Natural killer cell (primary cell): ENCODE data around the gene SLC9A4. TPM values are rescaled to one million over a fixed set of nuclear protein-coding genes. Genes with fewer than 3 reads are reported as not detected.

Source experiments
- ATAC-seq, 3 donors: fragments of 150-1000 bp in 2 of 3; fragments of 200-7000 bp in 1 of 3; cut with Tn5 transposase; 1 replicate in 1 of 3; 2 replicates in 2 of 3; pipeline ENCODE4 v1.10.0; 2021; ENCODE audit warnings: mild to moderate bottlenecking in 2 of 3, moderate library complexity in 2 of 3
- DNase-seq, 2 donors: peaks; one replicate each; pipeline versions ENCODE4 v3.0.0 to v3.0.0-alpha.2; 2013 to 2021; ENCODE audit warnings: mixed read lengths in 1 of 2
- H3K27ac ChIP-seq: one replicate; pipeline ENCODE4 v1.5.1; 2013; ENCODE audit warnings: mild to moderate bottlenecking, low read length
- H3K27me3 ChIP-seq: one replicate; pipeline ENCODE4 v1.6.1; 2013; ENCODE audit warnings: low read length; ENCODE audit not compliant: control insufficient read depth, insufficient read depth
- H3K36me3 ChIP-seq: one replicate; pipeline ENCODE4 v1.6.1; 2013; ENCODE audit warnings: low read length; ENCODE audit not compliant: control insufficient read depth, insufficient read depth
- H3K4me1 ChIP-seq: one replicate; pipeline ENCODE4 v1.6.1; 2013; ENCODE audit warnings: low read length; ENCODE audit not compliant: control insufficient read depth, insufficient read depth
- H3K4me3 ChIP-seq: one replicate; pipeline ENCODE4 v1.5.1; 2013; ENCODE audit warnings: low read length
- H3K9me3 ChIP-seq: one replicate; pipeline ENCODE4 v1.6.1; 2013; ENCODE audit warnings: low read length; ENCODE audit not compliant: control insufficient read depth, insufficient read depth
- H3K27ac Mint-ChIP-seq, 2 donors: one replicate each; pipeline ENCODE4 v1.8.0; 2022; ENCODE audit warnings: mild to moderate bottlenecking in 2 of 2, mixed read lengths in 2 of 2, moderate library complexity in 1 of 2
- H3K27me3 Mint-ChIP-seq, 2 donors: one replicate each; pipeline ENCODE4 v1.8.0; 2022; ENCODE audit warnings: low read depth in 2 of 2, mixed read lengths in 2 of 2
- H3K36me3 Mint-ChIP-seq: one replicate; pipeline ENCODE4 v1.8.0; 2022; ENCODE audit warnings: mixed read lengths
- H3K4me1 Mint-ChIP-seq, 2 donors: one replicate each; pipeline ENCODE4 v1.8.0; 2022; ENCODE audit warnings: mixed read lengths in 2 of 2
- H3K4me3 Mint-ChIP-seq: one replicate; pipeline ENCODE4 v1.8.0; 2022; ENCODE audit warnings: mild to moderate bottlenecking, moderate library complexity, mixed read lengths
- H3K9me3 Mint-ChIP-seq, 2 donors: one replicate each; pipeline ENCODE4 v1.8.0; 2022; ENCODE audit warnings: mixed read lengths in 2 of 2
- CTCF ChIP-seq: fragments of 200-600 bp; IDR thresholded peaks from one replicate; pipeline ENCODE4 v1.8.0; 2022; ENCODE audit warnings: antibody characterized with exemption
- WGBS: methylation state at CpG from one replicate; pipeline ENCODE4 v1.1.7; 2013; ENCODE audit warnings: missing lambda C conversion rate; ENCODE audit not compliant: insufficient coverage; 5-methylcytosine and 5-hydroxymethylcytosine counted together
- intact Hi-C: fragments of 100-400 bp; cut with micrococcal nuclease; formaldehyde crosslinking; loops from one replicate; pipeline ENCODE4 v1.14.2; 2022
- total RNA-seq, 4 donors: library from RNA; stranded (reverse); fragments of 120-200 nt in 1 of 4; gene quantifications; one replicate each; pipeline versions ENCODE4 v1.2.3 to v1.2.4, GENCODE V29; 2013 to 2022

Gene SLC9A4
- total RNA-seq, 3 donors from 2014 or later (not counting 1 experiment from before 2014, with no cell fraction given) = 0.19 to 0.38 TPM; not detected in 1

DNA sequence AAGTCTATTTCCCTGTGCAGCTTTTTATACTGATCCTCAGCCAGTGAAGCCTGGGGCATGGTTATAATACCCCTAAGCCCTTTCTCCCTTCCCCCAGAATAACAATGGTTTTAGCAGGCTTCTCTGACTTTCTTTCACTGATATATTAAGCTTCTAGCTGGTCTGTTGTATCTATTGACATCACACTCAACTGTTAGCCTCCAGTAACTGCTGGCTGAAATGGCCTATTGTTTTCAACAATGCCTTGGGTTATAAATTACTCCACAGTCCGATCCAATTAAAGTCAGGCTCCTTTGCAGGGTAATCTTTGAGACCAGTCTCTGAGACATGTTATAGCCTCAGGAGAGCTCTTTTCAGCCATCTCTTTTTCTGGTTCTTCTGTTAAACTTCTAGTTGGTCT is 2.9 kb upstream of the SLC9A4 start:
- Histone ChIP-seq H3K4me3 (no peak overlapping the region), H3K36me3 (no peaks in the 10 kb centered on the region), H3K27ac (no peak overlapping the region), H3K27me3 (peaks cover 4% of the 10 kb centered on the region), H3K4me1 (no peaks in the 10 kb centered on the region), H3K9me3 (peaks cover 3% of the 10 kb centered on the region)
- Mint-ChIP-seq H3K4me3 (no peak overlapping the region), H3K27ac (no peak overlapping the region), H3K4me1 (no peaks in the 10 kb centered on the region), H3K36me3 (peaks cover 13% of the 10 kb centered on the region), H3K27me3 (peaks cover 11 to 22% of the 10 kb centered on the region in 2 donors), H3K9me3 (peaks cover 3 to 4% of the 10 kb centered on the region in 2 donors)
- intact Hi-C loops = no loop called here
- TF ChIP-seq CTCF = no peak
- ATAC-seq = no peak
- no peak for DNase-seq
- 85% methylated on average over 1 of the region's 1 CpG for WGBS

- peaks cover 4% of the 10 kb centered on the region for H3K27me3 ChIP-seq
- H3K27me3 Mint-ChIP-seq = peaks cover 15% of the 10 kb centered on the region in 2 donors
- no peak for ATAC-seq
- peaks cover 3% of the 10 kb centered on the region for H3K9me3 ChIP-seq
- H3K4me1 ChIP-seq = no peaks in the 10 kb centered on the region
- H3K4me1 Mint-ChIP-seq = no peaks in the 10 kb centered on the region
- H3K36me3 Mint-ChIP-seq = peaks cover 13% of the 10 kb centered on the region
- WGBS = 87% methylated on average over 3 of the region's 3 CpGs
- intact Hi-C loops = loop anchor here (1.0 to 2.0 kb wide), 3 partner anchors 47 to 143 kb away; no protein-coding TSS in a partner anchor
- H3K36me3 ChIP-seq = no peaks in the 10 kb centered on the region
- H3K9me3 Mint-ChIP-seq = peaks cover 3 to 4% of the 10 kb centered on the region in 2 donors
- H3K27ac ChIP-seq = no peak overlapping the region
- DNase-seq = no peak
- H3K27ac Mint-ChIP-seq = no peak overlapping the region
- no peak overlapping the region for H3K4me3 ChIP-seq
- H3K4me3 Mint-ChIP-seq = no peak overlapping the region
- TF ChIP-seq CTCF = no peak
These were observed 605 bp downstream of the SLC9A4 start for GRCh38 chr2:102473631-102474030.

- Histone ChIP-seq H3K4me3 (no peak overlapping the region), H3K4me1 (no peaks in the 10 kb centered on the region), H3K9me3 (peaks cover 3% of the 10 kb centered on the region), H3K36me3 (no peaks in the 10 kb centered on the region), H3K27ac (no peak overlapping the region), H3K27me3 (peaks cover 4% of the 10 kb centered on the region)
- Mint-ChIP-seq H3K9me3 (peaks cover 3 to 4% of the 10 kb centered on the region in 2 donors), H3K27ac (no peak overlapping the region), H3K27me3 (peaks cover 12 to 15% of the 10 kb centered on the region in 2 donors), H3K4me1 (no peaks in the 10 kb centered on the region), H3K36me3 (peaks cover 10% of the 10 kb centered on the region), H3K4me3 (no peak overlapping the region)
- no peak for TF ChIP-seq CTCF
- ATAC-seq (no peak), DNase-seq (no peak)
- intact Hi-C loops = no loop called here
These were observed 1.8 kb downstream of the SLC9A4 start for GRCh38 chr2:102474785-102475184.
